PC-9 (cell line): ENCODE data around the gene LY6G6F. TPM values are rescaled to one million over a fixed set of nuclear protein-coding genes. Genes with fewer than 3 reads are reported as not detected.
A peak's percentile ranks its signal among the peaks of the same experiment; 100 is the strongest.

Experiments
- BruUV-seq: library from RNA; stranded (reverse); fragments of 400-500 nt; replicated peaks from 2 replicates; lab custom pipeline; 2021; lab: Mats Ljungman, UMichigan
- CTCF ChIA-PET: fragments of 300-600 bp; sonication (Branson Sonifier 250); formaldehyde crosslinking; loops from one replicate; lab custom pipeline; 2022; ENCODE audit warnings: antibody characterized with exemption; lab: Charles Lee
- POLR2A ChIA-PET: fragments of 300-600 bp; sonication (Branson Sonifier 250); formaldehyde crosslinking; loops from one replicate; lab custom pipeline; 2022; ENCODE audit warnings: antibody characterized with exemption; ENCODE audit not compliant: unreplicated experiment; lab: Charles Lee
- DNase-seq, 2 experiments: peaks; one replicate each; pipeline versions ENCODE4 v3.0.0 to v3.0.0-alpha.2; 2015 to 2022; ENCODE audit warnings: mixed read lengths in 1 of 2
- H2AFZ ChIP-seq: fragments of 200-600 bp; sonication (generic); 2 replicates; pipeline ENCODE4 v1.8.1; 2017; ENCODE audit warnings: antibody characterized with exemption
- H3F3A ChIP-seq: fragments of 200-600 bp; sonication (generic); 2 replicates; pipeline ENCODE4 v1.8.1; 2017; ENCODE audit warnings: antibody characterized with exemption, mild to moderate bottlenecking, low read depth; ENCODE audit not compliant: insufficient read depth
- H3K27ac ChIP-seq: fragments of 200-600 bp; sonication (generic); 2 replicates; pipeline ENCODE4 v1.6.1; 2016; ENCODE audit warnings: mixed run types
- H3K27me3 ChIP-seq: fragments of 200-600 bp; sonication (generic); 2 replicates; pipeline ENCODE4 v1.6.1; 2016; ENCODE audit warnings: low read depth, mixed run types; ENCODE audit not compliant: insufficient read depth
- H3K36me3 ChIP-seq: fragments of 200-600 bp; sonication (generic); 2 replicates; pipeline ENCODE4 v1.6.1; 2016; ENCODE audit warnings: low read depth, mixed run types
- H3K4me1 ChIP-seq: fragments of 200-600 bp; sonication (generic); replicated peaks from 2 replicates; pipeline ENCODE4 v1.6.1; 2016; ENCODE audit warnings: mixed run types; ENCODE audit not compliant: insufficient read depth
- H3K4me2 ChIP-seq: fragments of 200-600 bp; sonication (generic); 2 replicates; pipeline ENCODE4 v1.6.1; 2017; ENCODE audit warnings: mixed run types
- H3K4me3 ChIP-seq: fragments of 200-600 bp; sonication (generic); 2 replicates; pipeline ENCODE4 v1.6.1; 2016; ENCODE audit warnings: mixed run types
- H3K79me2 ChIP-seq: fragments of 200-600 bp; sonication (generic); 2 replicates; pipeline ENCODE4 v1.6.1; 2017; ENCODE audit warnings: low read depth, mixed run types
- H3K9me2 ChIP-seq: fragments of 200-600 bp; sonication (generic); 2 replicates; pipeline ENCODE4 v1.8.1; 2017; ENCODE audit warnings: mild to moderate bottlenecking; ENCODE audit not compliant: insufficient read depth
- H3K9me3 ChIP-seq: fragments of 200-600 bp; sonication (generic); 2 replicates; pipeline ENCODE4 v1.8.1; 2016; ENCODE audit warnings: low read depth; ENCODE audit not compliant: insufficient read depth
- H4K20me1 ChIP-seq: fragments of 200-600 bp; sonication (generic); 2 replicates; pipeline ENCODE4 v1.8.1; 2017; ENCODE audit not compliant: insufficient read depth
- EZH2 ChIP-seq: fragments of 200-600 bp; sonication (generic); IDR thresholded peaks from 2 replicates; pipeline ENCODE4 v1.8.0; 2017; ENCODE audit warnings: antibody characterized with exemption, low read depth
- intact Hi-C: fragments of 100-400 bp; cut with micrococcal nuclease; formaldehyde crosslinking; loops from one replicate; pipeline ENCODE4 v1.10.0; 2022; ENCODE audit not compliant: unreplicated experiment
- total RNA-seq: library from RNA; stranded (reverse); gene quantifications from 2 replicates; pipeline ENCODE4 v1.2.3, GENCODE V29; 2021
- TF ChIP-seq, protein P1 (sequence below): fragments of 200-600 bp; sonication (generic); conservative IDR thresholded peaks from 2 replicates; pipeline ENCODE4 v1.6.1; 2017; ENCODE audit warnings: mixed run types, antibody characterized with exemption, mild to moderate bottlenecking, moderate library complexity

Gene LY6G6F
- total RNA-seq, 1 experiment from 2014 or later, result not detected

GRCh38 chr6:31736768-31737314 is 30.2 kb downstream of the LY6G6F start:
- Histone ChIP-seq H3K36me3 (peaks cover 27% of the 10 kb centered on the region), H3K4me3 (peak overlapping the region; percentile 86), H3K4me2 (peak overlapping the region; percentile 83), H3K79me2 (peaks cover 57% of the 10 kb centered on the region), H3K27me3 (no peaks in the 10 kb centered on the region), H3K4me1 (peaks cover 44% of the 10 kb centered on the region), H2AFZ (peak overlapping the region; percentile 75), H3K9me3 (no peaks in the 10 kb centered on the region), H3F3A (peaks cover 59% of the 10 kb centered on the region), H3K27ac (peak overlapping the region; percentile 73), H3K9me2 (no peaks in the 10 kb centered on the region), H4K20me1 (peaks cover 21% of the 10 kb centered on the region; the same call in 1 of the 2 replicates)
- ChIA-PET POLR2A (interaction anchor here (0.5 to 1.5 kb wide), 7 partner anchors 9 to 161 kb away, joined by 3 to 6 read pairs (median 3); partner anchors contain the start of gene HSPA1B), CTCF (interaction anchor here (3.2 kb wide), 1 partner anchor 33 kb away, joined by 10 read pairs; no protein-coding TSS in a partner anchor)
- DNase-seq, result no peak
- TSS peak; percentile 15 for BruUV-seq
- intact Hi-C loops, result loop anchor here (5.0 to 10.0 kb wide), 2 partner anchors 192 to 240 kb away; partner anchors contain the start of genes ATP6V1G2, DDX39B, MICB and NFKBIL1
- TF ChIP-seq, protein P1, sequence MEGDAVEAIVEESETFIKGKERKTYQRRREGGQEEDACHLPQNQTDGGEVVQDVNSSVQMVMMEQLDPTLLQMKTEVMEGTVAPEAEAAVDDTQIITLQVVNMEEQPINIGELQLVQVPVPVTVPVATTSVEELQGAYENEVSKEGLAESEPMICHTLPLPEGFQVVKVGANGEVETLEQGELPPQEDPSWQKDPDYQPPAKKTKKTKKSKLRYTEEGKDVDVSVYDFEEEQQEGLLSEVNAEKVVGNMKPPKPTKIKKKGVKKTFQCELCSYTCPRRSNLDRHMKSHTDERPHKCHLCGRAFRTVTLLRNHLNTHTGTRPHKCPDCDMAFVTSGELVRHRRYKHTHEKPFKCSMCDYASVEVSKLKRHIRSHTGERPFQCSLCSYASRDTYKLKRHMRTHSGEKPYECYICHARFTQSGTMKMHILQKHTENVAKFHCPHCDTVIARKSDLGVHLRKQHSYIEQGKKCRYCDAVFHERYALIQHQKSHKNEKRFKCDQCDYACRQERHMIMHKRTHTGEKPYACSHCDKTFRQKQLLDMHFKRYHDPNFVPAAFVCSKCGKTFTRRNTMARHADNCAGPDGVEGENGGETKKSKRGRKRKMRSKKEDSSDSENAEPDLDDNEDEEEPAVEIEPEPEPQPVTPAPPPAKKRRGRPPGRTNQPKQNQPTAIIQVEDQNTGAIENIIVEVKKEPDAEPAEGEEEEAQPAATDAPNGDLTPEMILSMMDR, result no peak
- no peak for TF ChIP-seq EZH2

DNA sequence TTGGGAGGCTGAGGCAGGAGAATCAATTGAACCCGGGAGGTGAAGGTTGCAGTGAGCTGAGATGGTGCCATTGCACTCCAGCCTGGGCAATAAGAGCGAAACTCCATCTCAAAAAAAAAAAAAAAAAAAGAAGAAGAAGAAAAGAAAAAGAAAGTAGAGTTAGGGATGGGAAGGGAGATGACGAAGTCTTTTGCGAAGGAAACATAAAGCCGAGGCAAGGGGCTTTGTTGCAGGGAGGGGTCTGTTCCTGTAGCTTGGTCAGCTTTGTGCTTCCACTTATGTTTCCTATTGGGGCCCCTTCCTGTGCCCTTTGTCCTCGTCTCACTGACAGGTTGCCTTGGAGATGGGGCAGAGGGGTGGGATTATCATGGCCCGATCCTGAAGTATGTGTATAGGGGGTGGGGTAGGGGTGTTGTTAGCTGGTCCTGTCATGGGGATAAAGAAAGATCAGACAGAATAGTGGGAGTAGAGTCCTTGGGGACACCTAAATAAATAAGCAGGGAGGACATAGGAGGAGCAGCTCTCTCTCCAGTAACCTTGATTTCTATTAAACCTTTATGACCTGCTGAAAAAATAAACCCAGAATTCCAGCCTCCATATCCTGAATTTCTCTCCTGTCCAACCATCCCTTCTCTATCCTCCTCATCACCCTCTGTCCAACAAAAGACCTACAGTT is 30.8 kb downstream of the LY6G6F start:
- H3K27ac ChIP-seq, result peak overlapping the region; percentile 79
- peak overlapping the region; percentile 78 for H2AFZ ChIP-seq
- ChIA-PET POLR2A (interaction anchor here (0.5 to 1.3 kb wide), 11 partner anchors 10 to 1560 kb away, joined by 3 to 7 read pairs (median 3); partner anchors contain the start of genes ABHD16A, HSPA1B and LSM2), CTCF (interaction anchor here (0.6 to 3.2 kb wide), 4 partner anchors 32 to 55 kb away, joined by 3 to 10 read pairs (median 6); no protein-coding TSS in a partner anchor)
- intact Hi-C loops, result loop anchor here (5.0 to 10.0 kb wide), 2 partner anchors 193 to 240 kb away; partner anchors contain the start of genes ATP6V1G2, DDX39B, MICB and NFKBIL1
- peak overlapping the region; percentile 83 for H3K4me2 ChIP-seq
- peaks cover 18% of the 10 kb centered on the region; the same call in 1 of the 2 replicates for H4K20me1 ChIP-seq
- peaks cover 50% of the 10 kb centered on the region for H3K79me2 ChIP-seq
- H3K36me3 ChIP-seq, result peaks cover 27% of the 10 kb centered on the region
- H3K9me2 ChIP-seq, result no peaks in the 10 kb centered on the region
- peaks cover 54% of the 10 kb centered on the region for H3F3A ChIP-seq
- no TSS peak for BruUV-seq
- H3K9me3 ChIP-seq, result no peaks in the 10 kb centered on the region
- TF ChIP-seq, protein P1, result no peak
- TF ChIP-seq EZH2, result no peak
- peaks cover 44% of the 10 kb centered on the region for H3K4me1 ChIP-seq
- peak overlapping the region; percentile 44; the same call in 1 of the 2 replicates for H3K4me3 ChIP-seq
- DNase-seq, result no peak
- no peaks in the 10 kb centered on the region for H3K27me3 ChIP-seq
